Ovary (tissue), 9 donors: ENCODE measurements around the gene THAP6. TPM values are rescaled to one million over a fixed set of nuclear protein-coding genes. Genes with fewer than 3 reads are reported as not detected.
"Not testable (repeated sequence)": the region's sequence is repeated elsewhere in the genome, so short reads cannot be mapped to it uniquely, and the experiment has no call there.

Source experiments
- DNase-seq, 5 donors: peaks; one replicate each; pipeline ENCODE4 v3.0.0-alpha.2; 2019 to 2020
- H3K27ac ChIP-seq, 2 donors: fragments of 200-600 bp; one replicate each; pipeline versions ENCODE4 v1.5.1 to v1.8.0; 2019 to 2022
- H3K27me3 ChIP-seq: fragments of 200-600 bp; one replicate; pipeline ENCODE4 v1.8.0; 2022
- H3K36me3 ChIP-seq: fragments of 200-600 bp; sonication (generic); one replicate; pipeline ENCODE4 v1.5.1; 2019
- H3K4me1 ChIP-seq: one replicate; pipeline ENCODE4 v1.8.1; 2013; ENCODE audit warnings: mild to moderate bottlenecking, moderate library complexity; ENCODE audit not compliant: insufficient read depth
- H3K4me3 ChIP-seq: fragments of 200-600 bp; sonication (generic); one replicate; pipeline ENCODE4 v1.5.1; 2017
- H3K9me3 ChIP-seq, 2 donors: fragments of 200-600 bp in 1 of 2; sonication (generic) in 1 of 2; one replicate each; pipeline versions ENCODE4 v1.5.1 to v1.8.1; 2013 to 2019; ENCODE audit warnings: mild to moderate bottlenecking in 1 of 2, moderate library complexity in 1 of 2
- EP300 ChIP-seq: sonication (generic); formaldehyde crosslinking; IDR thresholded peaks from one replicate; pipeline ENCODE4 v1.6.1; 2017; ENCODE audit warnings: antibody characterized with exemption
- POLR2A ChIP-seq: fragments of 450-650 bp; IDR thresholded peaks from one replicate; pipeline ENCODE4 v1.6.1; 2017; ENCODE audit warnings: antibody characterized with exemption, mild to moderate bottlenecking, moderate library complexity
- WGBS, 3 donors: extraction: QIAGEN DNeasy Blood & Tissue Kit in 1 of 3; methylation state at CpG; one replicate each; pipeline versions ENCODE4 v1.1.5 to v1.1.7; 2013 to 2017; 5-methylcytosine and 5-hydroxymethylcytosine counted together
- intact Hi-C, 4 donors: fragments of 100-400 bp; cut with DNase I; formaldehyde crosslinking; loops; one replicate each; pipeline versions ENCODE4 v1.11.0 to v1.15.1; 2022 to 2023
- polyA plus RNA-seq, 2 donors: library from polyadenylated mRNA; stranded (reverse); fragments of 200-250 nt in 1 of 2; fragments of 350-450 nt in 1 of 2; fragmentation: Illumina TruSeq in 1 of 2; extraction: RNeasy Lipid Tissue Mini Kit (QIAGEN cat#74804) in 1 of 2; gene quantifications; one replicate each; pipeline ENCODE4 v1.2.3, GENCODE V29; 2013 to 2014
- total RNA-seq, 7 donors: library from RNA; depleted of rRNA in 2 of 7; stranded (reverse); fragments of >200 nt in 2 of 7; fragmentation: NEBNext Ultra II Directional in 3 of 7; extraction: Animal tissue kit (Norgen Biotek cat#: 25700) in 3 of 7; gene quantifications; one replicate each; pipeline versions ENCODE4 v1.1.0 to v1.2.4, GENCODE V29; 2016 to 2023
- TF ChIP-seq, protein P1 (sequence below), 3 donors: fragments of 450-650 bp in 2 of 3; fragments of 200-600 bp in 1 of 3; IDR thresholded peaks; one replicate each; pipeline versions ENCODE4 v1.5.1 to v1.8.0; 2016 to 2022; ENCODE audit warnings: antibody characterized with exemption in 3 of 3, mild to moderate bottlenecking in 1 of 3
- donor health status: DM: no; HTN: no; CAD: no; lungs with moderate emphysema.
- donor health status: DM: no; HTN: no; CAD: no.
- donor health status: Bipolar disorder and iron deficiency.
- donor health status: DM: yes; HTN: yes; CAD: no.
- donor health status: DM: no; HTN: no; CAD: no.
- donor health status: DM: yes; HTN: yes; CAD: no.

Gene THAP6
- total and polyA plus RNA-seq, 9 donors: 7.4 to 30.7 (median 15.7) TPM

DNA sequence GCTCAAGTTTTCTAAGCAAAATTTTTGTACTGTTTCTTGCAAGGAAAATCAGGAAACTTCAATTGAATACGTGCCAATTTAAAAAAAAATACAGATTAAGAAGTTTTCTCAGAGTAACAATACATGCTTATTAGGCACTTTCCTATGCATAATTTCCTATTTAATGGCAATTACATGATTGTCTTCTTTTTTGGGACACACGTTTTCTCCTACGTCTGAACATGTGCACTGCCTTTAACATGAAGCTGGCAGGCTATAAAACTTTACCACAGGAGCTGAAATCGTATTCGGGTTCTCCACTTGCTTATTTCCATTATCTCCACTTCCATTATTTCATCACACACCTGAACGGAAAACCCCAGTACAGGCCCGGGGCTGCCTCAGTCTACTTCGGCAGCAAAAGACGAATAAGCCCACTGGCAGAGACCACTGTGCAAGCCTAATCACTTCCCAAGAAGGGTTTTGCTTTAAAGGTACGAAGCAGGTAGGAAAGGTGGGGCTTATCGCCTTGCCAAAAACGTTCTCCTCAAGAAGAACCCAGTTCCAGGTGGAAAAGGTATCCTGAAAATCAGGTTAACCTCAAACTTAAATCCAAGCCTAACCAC, 645 bp upstream of the THAP6 start:
- Histone ChIP-seq H3K9me3 (no peaks in the 10 kb centered on the region), H3K27me3 (no peaks in the 10 kb centered on the region), H3K4me1 (peaks cover 10% of the 10 kb centered on the region), H3K36me3 (no peaks in the 10 kb centered on the region), H3K27ac (peak overlapping the region; percentile 88 to 90), H3K4me3 (peak overlapping the region; percentile 46)
- TF ChIP-seq, protein P1, sequence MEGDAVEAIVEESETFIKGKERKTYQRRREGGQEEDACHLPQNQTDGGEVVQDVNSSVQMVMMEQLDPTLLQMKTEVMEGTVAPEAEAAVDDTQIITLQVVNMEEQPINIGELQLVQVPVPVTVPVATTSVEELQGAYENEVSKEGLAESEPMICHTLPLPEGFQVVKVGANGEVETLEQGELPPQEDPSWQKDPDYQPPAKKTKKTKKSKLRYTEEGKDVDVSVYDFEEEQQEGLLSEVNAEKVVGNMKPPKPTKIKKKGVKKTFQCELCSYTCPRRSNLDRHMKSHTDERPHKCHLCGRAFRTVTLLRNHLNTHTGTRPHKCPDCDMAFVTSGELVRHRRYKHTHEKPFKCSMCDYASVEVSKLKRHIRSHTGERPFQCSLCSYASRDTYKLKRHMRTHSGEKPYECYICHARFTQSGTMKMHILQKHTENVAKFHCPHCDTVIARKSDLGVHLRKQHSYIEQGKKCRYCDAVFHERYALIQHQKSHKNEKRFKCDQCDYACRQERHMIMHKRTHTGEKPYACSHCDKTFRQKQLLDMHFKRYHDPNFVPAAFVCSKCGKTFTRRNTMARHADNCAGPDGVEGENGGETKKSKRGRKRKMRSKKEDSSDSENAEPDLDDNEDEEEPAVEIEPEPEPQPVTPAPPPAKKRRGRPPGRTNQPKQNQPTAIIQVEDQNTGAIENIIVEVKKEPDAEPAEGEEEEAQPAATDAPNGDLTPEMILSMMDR (IDR thresholded peaks at IDR 0.05): no peak
- TF ChIP-seq POLR2A (no peak), EP300 (no peak)
- WGBS, 3 donors: 0 to 1% (median 0%) methylated on average over 12 of the region's 12 CpGs
- DNase-seq: no peak
- intact Hi-C loops: loop anchor here in 1 of 4 donors (10.0 kb wide), 2 partner anchors 151 to 579 kb away; partner anchors contain the start of gene PARM1

DNA sequence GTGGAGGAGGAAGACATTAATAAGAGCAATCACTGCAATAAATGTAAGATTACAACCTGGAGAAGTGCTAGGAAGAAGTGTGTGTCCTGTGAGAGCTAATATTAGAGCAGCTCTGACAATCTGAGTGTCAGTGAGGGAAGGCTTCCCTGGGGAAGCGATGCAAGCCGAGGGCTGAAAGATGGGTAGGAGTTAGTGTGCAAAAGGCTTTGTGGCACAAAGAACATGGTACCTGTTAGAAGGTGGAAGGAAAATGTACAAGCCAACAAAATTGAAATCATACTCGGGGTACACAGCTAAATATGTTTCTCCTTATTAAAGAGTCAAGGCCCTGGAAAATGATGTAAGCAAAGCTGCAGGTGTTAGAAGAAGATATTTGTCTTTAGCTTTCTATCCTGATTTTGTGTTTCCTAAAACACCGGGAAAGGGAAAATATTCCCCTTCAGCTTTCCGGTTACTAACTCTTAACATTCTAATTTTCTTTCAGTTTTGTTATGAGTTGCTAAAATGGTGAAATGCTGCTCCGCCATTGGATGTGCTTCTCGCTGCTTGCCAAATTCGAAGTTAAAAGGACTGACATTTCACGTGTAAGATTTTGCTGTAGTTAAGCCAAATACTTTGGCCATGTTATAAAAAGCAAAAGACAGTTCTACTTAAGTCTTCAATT, 808 bp downstream of the THAP6 start:
- Histone ChIP-seq H3K27me3 (no peaks in the 10 kb centered on the region), H3K36me3 (no peaks in the 10 kb centered on the region), H3K27ac (peak overlapping the region; percentile 88 to 90), H3K9me3 (no peaks in the 10 kb centered on the region), H3K4me1 (peaks cover 10% of the 10 kb centered on the region), H3K4me3 (peak overlapping the region; percentile 46)
- WGBS, 3 donors: 36 to 52% (median 39%) methylated on average over 9 of the region's 9 CpGs
- DNase-seq: no peak
- TF ChIP-seq EP300: no peak
- TF ChIP-seq, protein P1 (IDR thresholded peaks at IDR 0.05): no peak
- intact Hi-C loops: loop anchor here in 1 of 4 donors (10.0 kb wide), 2 partner anchors 150 to 580 kb away; partner anchors contain the start of gene PARM1

DNA sequence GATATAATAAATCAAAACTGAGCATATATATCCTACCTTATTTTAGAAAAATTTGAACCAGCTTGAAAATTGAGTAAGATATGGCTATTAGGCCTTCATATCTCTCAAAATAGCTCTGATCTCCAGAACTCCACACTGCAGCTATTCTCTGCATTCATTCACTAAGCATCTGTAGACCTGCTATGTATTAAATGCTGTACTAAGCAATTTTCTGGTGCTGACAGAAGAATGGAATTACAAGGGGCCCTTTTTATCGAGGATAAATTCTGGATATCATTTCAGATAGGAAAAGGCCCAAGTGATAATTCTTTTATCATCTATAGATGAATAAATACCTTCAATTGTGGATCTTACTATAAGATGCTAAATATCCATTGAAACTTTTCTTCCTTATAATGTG, 1.9 kb downstream of the THAP6 start:
- H3K27ac ChIP-seq: no peak overlapping the region
- H3K4me3 ChIP-seq: no peak overlapping the region
- peaks cover 10% of the 10 kb centered on the region for H3K4me1 ChIP-seq
- no peaks in the 10 kb centered on the region for H3K9me3 ChIP-seq
- intact Hi-C loops: loop anchor here in 1 of 4 donors (10.0 kb wide), 2 partner anchors 149 to 581 kb away; partner anchors contain the start of gene PARM1
- DNase-seq: no peak
- no peak for TF ChIP-seq EP300
- no peak for TF ChIP-seq POLR2A
- TF ChIP-seq, protein P1 (IDR thresholded peaks at IDR 0.05): no peak
- WGBS, 3 donors: 73 to 84% (median 80%) methylated on average over 1 of the region's 1 CpG
- no peaks in the 10 kb centered on the region for H3K27me3 ChIP-seq
- H3K36me3 ChIP-seq: no peaks in the 10 kb centered on the region

DNA sequence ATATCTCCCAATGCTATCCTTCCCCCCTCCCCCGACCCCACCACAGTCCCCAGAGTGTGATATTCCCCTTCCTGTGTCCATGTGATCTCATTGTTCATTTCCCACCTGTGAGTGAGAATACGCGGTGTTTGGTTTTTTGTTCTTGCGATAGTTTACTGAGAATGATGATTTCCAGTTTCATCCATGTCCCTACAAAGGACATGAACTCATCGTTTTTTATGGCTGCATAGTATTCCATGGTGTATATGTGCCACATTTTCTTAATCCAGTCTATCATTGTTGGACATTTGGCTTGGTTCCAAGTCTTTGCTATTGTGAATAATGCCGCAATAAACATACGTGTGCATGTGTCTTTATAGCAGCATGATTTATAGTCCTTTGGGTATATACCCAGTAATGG, 5.2 kb downstream of the THAP6 start:
- H3K36me3 ChIP-seq, H3K27ac ChIP-seq, DNase-seq, H3K4me3 ChIP-seq, H3K9me3 ChIP-seq, H3K4me1 ChIP-seq, H3K27me3 ChIP-seq: not testable (repeated sequence)
- WGBS, 3 donors: 91 to 100% (median 94%) methylated on average over 4 to 5 of the region's 7 CpGs
- intact Hi-C loops: loop anchor here in 1 of 4 donors (10.0 kb wide), 2 partner anchors 145 to 585 kb away; partner anchors contain the start of gene PARM1

DNA sequence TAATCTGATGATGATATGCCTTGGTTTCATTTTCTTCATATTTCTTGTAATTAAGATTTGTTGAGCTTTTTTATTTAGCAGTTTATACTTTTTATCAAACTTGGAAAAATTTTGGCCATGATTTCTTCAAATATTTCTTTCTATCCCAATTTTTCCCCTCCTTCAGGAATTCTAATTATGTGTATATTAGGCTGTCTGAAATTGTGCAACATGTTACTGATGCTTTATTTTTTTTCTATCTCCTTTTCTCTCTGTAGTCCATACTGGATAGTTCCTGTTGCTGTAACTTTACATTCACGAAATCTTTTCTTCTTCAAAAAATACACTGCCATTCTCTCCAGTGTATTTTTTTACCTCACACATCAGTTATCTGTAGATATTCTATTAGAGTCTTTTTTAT, 10.8 kb downstream of the THAP6 start:
- TF ChIP-seq, protein P1 (IDR thresholded peaks at IDR 0.05): no peak
- no peak for TF ChIP-seq EP300
- TF ChIP-seq POLR2A: no peak
- H3K27ac ChIP-seq: no peak overlapping the region
- 34 to 50% (median 49%) methylated on average over 1 of the region's 1 CpG for WGBS, 3 donors
- intact Hi-C loops: no loop called here
- H3K36me3 ChIP-seq: no peaks in the 10 kb centered on the region
- no peak overlapping the region for H3K4me3 ChIP-seq
- peaks cover 2% of the 10 kb centered on the region for H3K4me1 ChIP-seq
- no peaks in the 10 kb centered on the region for H3K27me3 ChIP-seq
- DNase-seq: no peak
- no peaks in the 10 kb centered on the region for H3K9me3 ChIP-seq
